GM12878 (cell line): ENCODE data around the gene RHBDD1. TPM values are rescaled to one million over a fixed set of nuclear protein-coding genes. Genes with fewer than 3 reads are reported as not detected.

Experiments used
- ATAC-seq: fragments of 200-7000 bp; cut with Tn5 transposase; 3 replicates; pipeline ENCODE4 v1.9.1; 2020; ENCODE audit warnings: mild to moderate bottlenecking, moderate library complexity
- BruUV-seq: library from RNA; stranded (reverse); fragments of 400-500 nt; replicated peaks from 2 replicates; lab custom pipeline; 2021; lab: Mats Ljungman, UMichigan
- CTCF ChIA-PET: fragments of 300-600 bp; sonication (Branson Sonifier 250); formaldehyde crosslinking; extraction: SDS; loops from one replicate; lab custom pipeline; 2021; ENCODE audit warnings: inconsistent platforms; lab: Yijun Ruan, JAX
- POLR2A ChIA-PET: fragments of 350-600 bp; formaldehyde crosslinking; extraction: SDS; loops from one replicate; lab custom pipeline; 2021; ENCODE audit warnings: inconsistent platforms; lab: Charles Lee
- RAD21 ChIA-PET: fragments of 300-600 bp; sonication (Branson Sonifier 250); formaldehyde crosslinking; loops from one replicate; lab custom pipeline; 2023; ENCODE audit warnings: antibody characterized with exemption; ENCODE audit not compliant: unreplicated experiment; lab: Charles Lee
- SMC1A ChIA-PET: fragments of 300-600 bp; sonication (Branson Sonifier 250); formaldehyde crosslinking; loops from one replicate; lab custom pipeline; 2023; ENCODE audit not compliant: unreplicated experiment, uncharacterized antibody; lab: Charles Lee
- DNase-seq: peaks from one replicate; pipeline ENCODE4 v3.0.0-alpha.2; 2011; ENCODE audit warnings: low read depth, low spot score
- FAIRE-seq: peaks from 3 replicates; lab custom pipeline; 2011; peaks lifted over from hg19 to GRCh38; lab: Jason Lieb, UNC
- H2AFZ ChIP-seq: 2 replicates; pipeline ENCODE4 v1.6.0; 2011; ENCODE audit warnings: low read depth, low read length, control low read depth; ENCODE audit not compliant: control insufficient read depth
- H3K27ac ChIP-seq: 2 replicates; pipeline ENCODE4 v1.5.1; 2011; ENCODE audit warnings: control low read depth; ENCODE audit not compliant: control insufficient read depth, insufficient read depth
- H3K27me3 ChIP-seq, 2 experiments: replicated peaks in 1 of 2; 2 replicates each; pipeline versions ENCODE4 v1.6.0 to v1.6.1; 2011; ENCODE audit warnings: low read length in 1 of 2; ENCODE audit not compliant: control insufficient read depth in 2 of 2, insufficient read depth in 2 of 2
- H3K36me3 ChIP-seq, 2 experiments: 2 replicates each; pipeline ENCODE4 v1.5.1; 2011; ENCODE audit warnings: low read length in 1 of 2; ENCODE audit not compliant: control insufficient read depth in 2 of 2, insufficient read depth in 2 of 2
- H3K4me1 ChIP-seq: 2 replicates; pipeline ENCODE4 v1.6.1; 2011; ENCODE audit warnings: mild to moderate bottlenecking, low read length, moderate library complexity, mixed read lengths; ENCODE audit not compliant: control insufficient read depth, insufficient read depth
- H3K4me2 ChIP-seq: 2 replicates; pipeline ENCODE4 v1.6.0; 2011; ENCODE audit warnings: control low read depth; ENCODE audit not compliant: control insufficient read depth, insufficient read depth
- H3K4me3 ChIP-seq: fragments of 200-600 bp; sonication (generic); 2 replicates; pipeline ENCODE4 v1.5.1; 2016
- H3K79me2 ChIP-seq: 2 replicates; pipeline ENCODE4 v1.6.0; 2011; ENCODE audit warnings: low read length; ENCODE audit not compliant: control insufficient read depth, insufficient read depth
- H3K9ac ChIP-seq: 2 replicates; pipeline ENCODE4 v1.8.0; 2011; ENCODE audit warnings: low read length, control low read depth, mixed read lengths; ENCODE audit not compliant: control insufficient read depth, insufficient read depth
- H3K9me3 ChIP-seq: replicated peaks from 3 replicates; pipeline ENCODE4 v1.5.1; 2011; ENCODE audit warnings: mild to moderate bottlenecking, low read length; ENCODE audit not compliant: control insufficient read depth, insufficient read depth
- H4K20me1 ChIP-seq: 2 replicates; pipeline ENCODE4 v1.6.0; 2011; ENCODE audit not compliant: control insufficient read depth, insufficient read depth
- CREB1 ChIP-seq: IDR thresholded peaks from 2 replicates; pipeline ENCODE4 v1.6.1; 2012; ENCODE audit warnings: low read depth, mild to moderate bottlenecking, inconsistent platforms
- EZH2 ChIP-seq: IDR thresholded peaks from 2 replicates; pipeline ENCODE4 v1.6.1; 2012; ENCODE audit warnings: low read depth, mild to moderate bottlenecking, control low read depth, inconsistent platforms, low read length, borderline replicate concordance; ENCODE audit not compliant: control insufficient read depth
- FOS ChIP-seq: IDR thresholded peaks from 3 replicates; pipeline ENCODE4 v1.6.1; 2011; ENCODE audit warnings: borderline replicate concordance; ENCODE audit not compliant: insufficient read length; ENCODE audit errors: extremely low read depth
- HDGF ChIP-seq: fragments of 450-650 bp; IDR thresholded peaks from 2 replicates; pipeline ENCODE4 v1.6.1; 2016; ENCODE audit warnings: antibody characterized with exemption
- JUNB ChIP-seq: IDR thresholded peaks from 2 replicates; pipeline ENCODE4 v1.6.1; 2016; ENCODE audit warnings: antibody characterized with exemption, mild to moderate bottlenecking
- KLF5 ChIP-seq: fragments of 450-650 bp; IDR thresholded peaks from 2 replicates; pipeline ENCODE4 v1.6.1; 2014; ENCODE audit warnings: mild to moderate bottlenecking; ENCODE audit not compliant: partially characterized antibody
- MEF2B ChIP-seq: fragments of 450-650 bp; IDR thresholded peaks from 2 replicates; pipeline ENCODE4 v1.6.1; 2018; ENCODE audit warnings: mild to moderate bottlenecking, moderate library complexity; ENCODE audit not compliant: partially characterized antibody, poor library complexity, severe bottlenecking
- MXI1 ChIP-seq: fragments of 150-350 bp; IDR thresholded peaks from 2 replicates; pipeline ENCODE4 v1.6.1; 2011; ENCODE audit warnings: low read depth, mild to moderate bottlenecking, inconsistent platforms, low read length, improper control_type of control experiment
- NFXL1 ChIP-seq: fragments of 450-650 bp; IDR thresholded peaks from 2 replicates; pipeline ENCODE4 v1.6.1; 2017; ENCODE audit warnings: antibody characterized with exemption, mild to moderate bottlenecking, borderline replicate concordance
- NR2C2 ChIP-seq: IDR thresholded peaks from 2 replicates; pipeline ENCODE4 v1.6.1; 2011; ENCODE audit warnings: borderline replicate concordance, low read depth; ENCODE audit not compliant: control insufficient read depth, insufficient read length
- NRF1 ChIP-seq: conservative IDR thresholded peaks from 2 replicates; pipeline ENCODE4 v1.6.1; 2011; ENCODE audit warnings: mild to moderate bottlenecking, low read depth, low read length, improper control_type of control experiment
- RFX5 ChIP-seq: IDR thresholded peaks from 2 replicates; pipeline ENCODE4 v1.6.1; 2011; ENCODE audit warnings: low read depth, low read length, improper control_type of control experiment
- SMAD1 ChIP-seq: fragments of 450-650 bp; IDR thresholded peaks from 2 replicates; pipeline ENCODE4 v1.6.1; 2018; ENCODE audit warnings: mild to moderate bottlenecking, low read depth; ENCODE audit not compliant: partially characterized antibody
- YY1 ChIP-seq: IDR thresholded peaks from 2 replicates; pipeline ENCODE4 v1.6.1; 2011; ENCODE audit warnings: low read depth, mild to moderate bottlenecking, low read length
- ZBED1 ChIP-seq: IDR thresholded peaks from 2 replicates; pipeline ENCODE4 v1.6.1; 2016; ENCODE audit warnings: borderline replicate concordance
- ZNF217 ChIP-seq: fragments of 450-650 bp; IDR thresholded peaks from 2 replicates; pipeline ENCODE4 v1.6.1; 2017; ENCODE audit warnings: antibody characterized with exemption, mild to moderate bottlenecking
- WGBS: methylation state at CpG from one replicate; pipeline ENCODE4 v1.1.6; 2016; ENCODE audit warnings: low lambda C conversion rate; ENCODE audit not compliant: insufficient replicate concordance, insufficient coverage; ENCODE audit errors: missing lambda C conversion rate; 5-methylcytosine and 5-hydroxymethylcytosine counted together
- in situ Hi-C: fragments of 300-500 bp; cut with MboI; formaldehyde crosslinking; loops from 9 replicates; pipeline ENCODE4 v1.14.3; 2018; ENCODE audit warnings: mixed read lengths
- intact Hi-C: fragments of 100-400 bp; cut with micrococcal nuclease; formaldehyde crosslinking; loops from one replicate; pipeline ENCODE4 v1.14.2; 2022; ENCODE audit not compliant: unreplicated experiment
- polyA plus RNA-seq, 11 experiments: library from polyadenylated mRNA; depleted of rRNA in 4 of 11; unstranded in 6 of 11; stranded (reverse) in 5 of 11; fragments of >200 nt; fragmentation: Nextera tagmentation in 4 of 11; fragmentation: Illumina TruSeq in 1 of 11; extraction: Ambion mirVana in 4 of 11; extraction: Trizol in 1 of 11; gene quantifications; 1 replicate in 1 of 11; 2 replicates in 10 of 11; pipeline versions ENCODE4 v1.2.1 to v1.2.3, GENCODE V29; 2011 to 2016; ENCODE audit warnings: inconsistent platforms in 2 of 11, missing spikeins in 2 of 11, low read depth in 1 of 11
- total RNA-seq, 4 experiments: library from RNA; depleted of rRNA in 3 of 4; stranded (reverse); fragments of >200 nt in 3 of 4; fragmentation: Illumina TruSeq in 1 of 4; extraction: Trizol in 1 of 4; gene quantifications; 2 replicates each; pipeline versions ENCODE4 v1.2.1 to v1.2.3, GENCODE V29; 2013 to 2021
- TF ChIP-seq, protein P1 (sequence below): fragments of 450-650 bp; IDR thresholded peaks from 2 replicates; pipeline ENCODE4 v1.6.1; 2017; ENCODE audit warnings: mild to moderate bottlenecking, moderate library complexity

RHBDD1 gene
- total and polyA plus RNA-seq, 10 of the 15 experiments (the other 5 are each of a cell fraction or from before 2014, with no cell fraction given): 7.1 to 36.4 (median 14.7) TPM

DNA sequence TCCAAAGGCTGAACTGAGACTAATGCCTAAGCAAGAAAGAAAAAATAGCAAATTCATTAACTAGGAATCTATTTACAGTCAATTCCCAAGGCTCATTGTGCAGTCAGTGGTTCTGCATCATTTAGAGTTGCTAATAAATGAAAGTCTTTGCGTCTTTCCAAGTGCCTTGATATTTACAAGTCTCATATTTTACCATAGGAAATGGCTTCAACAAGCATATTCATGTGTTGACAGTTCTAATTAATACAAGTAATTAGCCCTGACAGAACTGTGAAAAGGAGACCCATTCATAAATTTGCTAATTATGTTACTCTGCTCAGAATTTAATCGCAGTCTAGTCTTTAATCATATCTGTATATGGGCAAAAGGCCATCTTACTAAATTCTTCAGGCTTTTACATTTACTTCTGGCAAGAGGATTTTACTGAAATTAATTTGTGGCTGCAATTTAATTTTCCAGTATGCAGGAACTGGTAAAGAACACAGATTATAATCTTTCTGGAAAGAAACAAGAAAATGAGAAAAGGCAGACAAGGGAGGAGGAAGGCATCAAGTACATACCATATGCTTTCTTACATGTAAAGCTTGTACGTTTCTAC is 126.4 kb downstream of the RHBDD1 start:
- in situ Hi-C loops: no loop called here
- no peak overlapping the region for H2AFZ ChIP-seq
- WGBS: 73% methylated on average over 3 of the region's 3 CpGs
- no peaks in the 10 kb centered on the region for H3K27me3 ChIP-seq
- no peak for DNase-seq
- no peak overlapping the region for H3K27ac ChIP-seq
- H3K36me3 ChIP-seq: no peaks in the 10 kb centered on the region
- TF ChIP-seq, protein P1, sequence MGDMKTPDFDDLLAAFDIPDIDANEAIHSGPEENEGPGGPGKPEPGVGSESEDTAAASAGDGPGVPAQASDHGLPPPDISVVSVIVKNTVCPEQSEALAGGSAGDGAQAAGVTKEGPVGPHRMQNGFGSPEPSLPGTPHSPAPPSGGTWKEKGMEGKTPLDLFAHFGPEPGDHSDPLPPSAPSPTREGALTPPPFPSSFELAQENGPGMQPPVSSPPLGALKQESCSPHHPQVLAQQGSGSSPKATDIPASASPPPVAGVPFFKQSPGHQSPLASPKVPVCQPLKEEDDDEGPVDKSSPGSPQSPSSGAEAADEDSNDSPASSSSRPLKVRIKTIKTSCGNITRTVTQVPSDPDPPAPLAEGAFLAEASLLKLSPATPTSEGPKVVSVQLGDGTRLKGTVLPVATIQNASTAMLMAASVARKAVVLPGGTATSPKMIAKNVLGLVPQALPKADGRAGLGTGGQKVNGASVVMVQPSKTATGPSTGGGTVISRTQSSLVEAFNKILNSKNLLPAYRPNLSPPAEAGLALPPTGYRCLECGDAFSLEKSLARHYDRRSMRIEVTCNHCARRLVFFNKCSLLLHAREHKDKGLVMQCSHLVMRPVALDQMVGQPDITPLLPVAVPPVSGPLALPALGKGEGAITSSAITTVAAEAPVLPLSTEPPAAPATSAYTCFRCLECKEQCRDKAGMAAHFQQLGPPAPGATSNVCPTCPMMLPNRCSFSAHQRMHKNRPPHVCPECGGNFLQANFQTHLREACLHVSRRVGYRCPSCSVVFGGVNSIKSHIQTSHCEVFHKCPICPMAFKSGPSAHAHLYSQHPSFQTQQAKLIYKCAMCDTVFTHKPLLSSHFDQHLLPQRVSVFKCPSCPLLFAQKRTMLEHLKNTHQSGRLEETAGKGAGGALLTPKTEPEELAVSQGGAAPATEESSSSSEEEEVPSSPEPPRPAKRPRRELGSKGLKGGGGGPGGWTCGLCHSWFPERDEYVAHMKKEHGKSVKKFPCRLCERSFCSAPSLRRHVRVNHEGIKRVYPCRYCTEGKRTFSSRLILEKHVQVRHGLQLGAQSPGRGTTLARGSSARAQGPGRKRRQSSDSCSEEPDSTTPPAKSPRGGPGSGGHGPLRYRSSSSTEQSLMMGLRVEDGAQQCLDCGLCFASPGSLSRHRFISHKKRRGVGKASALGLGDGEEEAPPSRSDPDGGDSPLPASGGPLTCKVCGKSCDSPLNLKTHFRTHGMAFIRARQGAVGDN: no peak
- no peak for TF ChIP-seq NR2C2
- TF ChIP-seq NFXL1: no peak
- no peak for TF ChIP-seq FOS
- TF ChIP-seq CREB1: no peak
- TF ChIP-seq KLF5: no peak
- TF ChIP-seq HDGF: no peak
- TF ChIP-seq MEF2B: no peak
- TF ChIP-seq JUNB: no peak
- no peak for TF ChIP-seq NRF1
- TF ChIP-seq ZBED1: no peak
- TF ChIP-seq EZH2: no peak
- no peak for TF ChIP-seq YY1
- TF ChIP-seq ZNF217: no peak
- no peak for TF ChIP-seq SMAD1
- TF ChIP-seq RFX5: no peak
- TF ChIP-seq MXI1: no peak
- TF ChIP-seq, all 136 proteins: peak for 0
- H3K9me3 ChIP-seq: no peaks in the 10 kb centered on the region; the same call in none of the 3 replicates
- no peak overlapping the region for H3K4me2 ChIP-seq
- ATAC-seq (no peak), FAIRE-seq (no peak)
- ChIA-PET RAD21 (no interaction called here), SMC1A (no interaction called here), POLR2A (no interaction called here), CTCF (interaction anchor here (0.6 kb wide), 1 partner anchor 160 kb away, joined by 3 read pairs; no protein-coding TSS in a partner anchor)
- H4K20me1 ChIP-seq: no peaks in the 10 kb centered on the region
- BruUV-seq: no TSS peak
- no peak overlapping the region for H3K9ac ChIP-seq
- no peaks in the 10 kb centered on the region for H3K79me2 ChIP-seq
- intact Hi-C loops: no loop called here
- H3K4me1 ChIP-seq: no peaks in the 10 kb centered on the region
- no peak overlapping the region for H3K4me3 ChIP-seq
